GM12878 (cell line): ENCODE results near the gene ADAMTSL3.

Source experiments
- CTCF ChIP-seq, 3 experiments: IDR thresholded peaks in 2 of 3; conservative IDR thresholded peaks in 1 of 3; 2 replicates each; pipeline ENCODE4 v1.5.1; 2011; ENCODE audit warnings: low read depth in 3 of 3, low read length in 3 of 3, mild to moderate bottlenecking in 3 of 3, control low read depth in 2 of 3, moderate library complexity in 2 of 3, inconsistent platforms in 1 of 3, mixed read lengths in 1 of 3; ENCODE audit not compliant: control insufficient read depth in 2 of 3, insufficient read depth in 1 of 3; ENCODE audit errors: extremely low read depth in 1 of 3
- EP300 ChIP-seq, 2 experiments: fragments of 150-350 bp in 1 of 2; IDR thresholded peaks; 2 replicates each; pipeline ENCODE4 v1.6.1; 2011 to 2012; ENCODE audit warnings: low read depth in 2 of 2, low read length in 2 of 2, borderline replicate concordance in 1 of 2, improper control_type of control experiment in 1 of 2, inconsistent platforms in 1 of 2; ENCODE audit not compliant: control insufficient read depth in 1 of 2
- ETV6 ChIP-seq, 2 experiments: fragments of 450-650 bp in 1 of 2; IDR thresholded peaks in 1 of 2; conservative IDR thresholded peaks in 1 of 2; 2 replicates each; pipeline ENCODE4 v1.6.1; 2014; ENCODE audit warnings: antibody characterized with exemption in 1 of 2, borderline replicate concordance in 1 of 2, low read depth in 1 of 2, mild to moderate bottlenecking in 1 of 2, moderate library complexity in 1 of 2
- EZH2 ChIP-seq: IDR thresholded peaks from 2 replicates; pipeline ENCODE4 v1.6.1; 2012; ENCODE audit warnings: low read depth, mild to moderate bottlenecking, control low read depth, inconsistent platforms, low read length, borderline replicate concordance; ENCODE audit not compliant: control insufficient read depth
- FOS ChIP-seq: IDR thresholded peaks from 3 replicates; pipeline ENCODE4 v1.6.1; 2011; ENCODE audit warnings: borderline replicate concordance; ENCODE audit not compliant: insufficient read length; ENCODE audit errors: extremely low read depth
- HCFC1 ChIP-seq: fragments of 150-350 bp; IDR thresholded peaks from 2 replicates; pipeline ENCODE4 v1.6.1; 2014; ENCODE audit warnings: low read length
- JUND ChIP-seq: IDR thresholded peaks from 2 replicates; pipeline ENCODE4 v1.6.1; 2012; ENCODE audit warnings: low read depth, mild to moderate bottlenecking, low read length, improper control_type of control experiment, moderate library complexity
- POLR2A ChIP-seq: IDR thresholded peaks from 2 replicates; pipeline ENCODE4 v1.6.1; 2011; ENCODE audit warnings: low read depth, mild to moderate bottlenecking, low read length
- ZNF24 ChIP-seq: fragments of 450-650 bp; IDR thresholded peaks from 2 replicates; pipeline ENCODE4 v1.6.1; 2017; ENCODE audit warnings: antibody characterized with exemption, mild to moderate bottlenecking

- TF ChIP-seq HCFC1 (no peak), EP300 (IDR thresholded peaks at IDR 0.05; ENCODE audit: borderline replicate concordance in 1 of 2, control insufficient read depth in 1 of 2, low read depth in 2 of 2, low read length in 2 of 2) (no peak), ETV6 (conservative IDR thresholded peaks at IDR 0.05 in 1 of 2, IDR thresholded peaks at IDR 0.05 in 1 of 2; ENCODE audit: borderline replicate concordance in 1 of 2, low read depth in 1 of 2) (no peak), ZNF24 (no peak), JUND (no peak), EZH2 (no peak), FOS (no peak), POLR2A (no peak), CTCF (IDR thresholded peaks at IDR 0.05 in 2 of 3, conservative IDR thresholded peaks at IDR 0.05 in 1 of 3; ENCODE audit: control insufficient read depth in 2 of 3, extremely low read depth in 1 of 3, insufficient read depth in 1 of 3, low read depth in 3 of 3, low read length in 3 of 3) (no peak)
Observed at GRCh38 chr15:84082739-84083138, 428.8 kb downstream of the ADAMTSL3 start.
